ENCODE measurements around the gene PLCB4. TPM values are rescaled to one million over a fixed set of nuclear protein-coding genes. Genes with fewer than 3 reads are reported as not detected.

Gene PLCB4
- total RNA-seq, 1 experiment from 2014 or later, result 12.6 TPM

- no peak for TF ChIP-seq KAT7 (CRISPR knock-in tag; IDR thresholded peaks at IDR 0.05; ENCODE audit: borderline replicate concordance)
Measured at GRCh38 chr20:9408422-9409300, 339.8 kb downstream of the PLCB4 start (continued).

GRCh38 chr20:9409352-9409751 is 340.5 kb downstream of the PLCB4 start:
- ChIA-PET POLR2A (no interaction called here), CTCF (interaction anchor here (1.8 to 5.1 kb wide), 5 partner anchors 16 to 208 kb away, joined by 9 to 102 read pairs (median 19); no protein-coding TSS in a partner anchor)
- no peak overlapping the region for H3K27ac Mint-ChIP-seq
- no peaks in the 10 kb centered on the region for H3K9me3 Mint-ChIP-seq
- H3K4me3 Mint-ChIP-seq, result no peak overlapping the region
- H3K27me3 Mint-ChIP-seq (ENCODE audit: low read depth), result no peaks in the 10 kb centered on the region
- H3K36me3 Mint-ChIP-seq, result peaks cover 9% of the 10 kb centered on the region; the same call in 1 of the 2 replicates
- no peaks in the 10 kb centered on the region for H3K4me1 Mint-ChIP-seq
- TF ChIP-seq ZNF263 (CRISPR knock-in tag; IDR thresholded peaks at IDR 0.05; ENCODE audit: low read depth), result no peak
- TF ChIP-seq, protein P1, sequence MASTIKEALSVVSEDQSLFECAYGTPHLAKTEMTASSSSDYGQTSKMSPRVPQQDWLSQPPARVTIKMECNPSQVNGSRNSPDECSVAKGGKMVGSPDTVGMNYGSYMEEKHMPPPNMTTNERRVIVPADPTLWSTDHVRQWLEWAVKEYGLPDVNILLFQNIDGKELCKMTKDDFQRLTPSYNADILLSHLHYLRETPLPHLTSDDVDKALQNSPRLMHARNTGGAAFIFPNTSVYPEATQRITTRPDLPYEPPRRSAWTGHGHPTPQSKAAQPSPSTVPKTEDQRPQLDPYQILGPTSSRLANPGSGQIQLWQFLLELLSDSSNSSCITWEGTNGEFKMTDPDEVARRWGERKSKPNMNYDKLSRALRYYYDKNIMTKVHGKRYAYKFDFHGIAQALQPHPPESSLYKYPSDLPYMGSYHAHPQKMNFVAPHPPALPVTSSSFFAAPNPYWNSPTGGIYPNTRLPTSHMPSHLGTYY (CRISPR knock-in tag; IDR thresholded peaks at IDR 0.05), result no peak
- no peak for DNase-seq (ENCODE audit: low spot score)
- ATAC-seq, result no peak

- Mint-ChIP-seq H3K36me3 (peaks cover 9% of the 10 kb centered on the region; the same call in 1 of the 2 replicates), H3K4me3 (no peak overlapping the region), H3K9me3 (no peaks in the 10 kb centered on the region), H3K4me1 (no peaks in the 10 kb centered on the region), H3K27me3 (ENCODE audit: low read depth) (no peaks in the 10 kb centered on the region), H3K27ac (no peak overlapping the region)
- TF ChIP-seq ATF3 (CRISPR knock-in tag; conservative IDR thresholded peaks at IDR 0.05) (no peak), FOXJ3 (CRISPR knock-in tag; IDR thresholded peaks at IDR 0.05; ENCODE audit: borderline replicate concordance) (no peak), RORB (CRISPR knock-in tag; IDR thresholded peaks at IDR 0.05) (no peak), NFE2L1 (CRISPR knock-in tag; IDR thresholded peaks at IDR 0.05) (no peak), ZNF219 (CRISPR knock-in tag; IDR thresholded peaks at IDR 0.05; ENCODE audit: borderline replicate concordance) (no peak), HMGA2 (CRISPR knock-in tag; IDR thresholded peaks at IDR 0.05) (no peak), JUN (CRISPR knock-in tag; IDR thresholded peaks at IDR 0.05) (no peak), ZNF121 (CRISPR knock-in tag; IDR thresholded peaks at IDR 0.05) (no peak), ZNF671 (CRISPR knock-in tag; IDR thresholded peaks at IDR 0.05) (no peak)
- TF ChIP-seq, protein P2, sequence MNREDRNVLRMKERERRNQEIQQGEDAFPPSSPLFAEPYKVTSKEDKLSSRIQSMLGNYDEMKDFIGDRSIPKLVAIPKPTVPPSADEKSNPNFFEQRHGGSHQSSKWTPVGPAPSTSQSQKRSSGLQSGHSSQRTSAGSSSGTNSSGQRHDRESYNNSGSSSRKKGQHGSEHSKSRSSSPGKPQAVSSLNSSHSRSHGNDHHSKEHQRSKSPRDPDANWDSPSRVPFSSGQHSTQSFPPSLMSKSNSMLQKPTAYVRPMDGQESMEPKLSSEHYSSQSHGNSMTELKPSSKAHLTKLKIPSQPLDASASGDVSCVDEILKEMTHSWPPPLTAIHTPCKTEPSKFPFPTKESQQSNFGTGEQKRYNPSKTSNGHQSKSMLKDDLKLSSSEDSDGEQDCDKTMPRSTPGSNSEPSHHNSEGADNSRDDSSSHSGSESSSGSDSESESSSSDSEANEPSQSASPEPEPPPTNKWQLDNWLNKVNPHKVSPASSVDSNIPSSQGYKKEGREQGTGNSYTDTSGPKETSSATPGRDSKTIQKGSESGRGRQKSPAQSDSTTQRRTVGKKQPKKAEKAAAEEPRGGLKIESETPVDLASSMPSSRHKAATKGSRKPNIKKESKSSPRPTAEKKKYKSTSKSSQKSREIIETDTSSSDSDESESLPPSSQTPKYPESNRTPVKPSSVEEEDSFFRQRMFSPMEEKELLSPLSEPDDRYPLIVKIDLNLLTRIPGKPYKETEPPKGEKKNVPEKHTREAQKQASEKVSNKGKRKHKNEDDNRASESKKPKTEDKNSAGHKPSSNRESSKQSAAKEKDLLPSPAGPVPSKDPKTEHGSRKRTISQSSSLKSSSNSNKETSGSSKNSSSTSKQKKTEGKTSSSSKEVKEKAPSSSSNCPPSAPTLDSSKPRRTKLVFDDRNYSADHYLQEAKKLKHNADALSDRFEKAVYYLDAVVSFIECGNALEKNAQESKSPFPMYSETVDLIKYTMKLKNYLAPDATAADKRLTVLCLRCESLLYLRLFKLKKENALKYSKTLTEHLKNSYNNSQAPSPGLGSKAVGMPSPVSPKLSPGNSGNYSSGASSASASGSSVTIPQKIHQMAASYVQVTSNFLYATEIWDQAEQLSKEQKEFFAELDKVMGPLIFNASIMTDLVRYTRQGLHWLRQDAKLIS (CRISPR knock-in tag; IDR thresholded peaks at IDR 0.05; ENCODE audit: borderline replicate concordance), result no peak
- TF ChIP-seq, protein P3, sequence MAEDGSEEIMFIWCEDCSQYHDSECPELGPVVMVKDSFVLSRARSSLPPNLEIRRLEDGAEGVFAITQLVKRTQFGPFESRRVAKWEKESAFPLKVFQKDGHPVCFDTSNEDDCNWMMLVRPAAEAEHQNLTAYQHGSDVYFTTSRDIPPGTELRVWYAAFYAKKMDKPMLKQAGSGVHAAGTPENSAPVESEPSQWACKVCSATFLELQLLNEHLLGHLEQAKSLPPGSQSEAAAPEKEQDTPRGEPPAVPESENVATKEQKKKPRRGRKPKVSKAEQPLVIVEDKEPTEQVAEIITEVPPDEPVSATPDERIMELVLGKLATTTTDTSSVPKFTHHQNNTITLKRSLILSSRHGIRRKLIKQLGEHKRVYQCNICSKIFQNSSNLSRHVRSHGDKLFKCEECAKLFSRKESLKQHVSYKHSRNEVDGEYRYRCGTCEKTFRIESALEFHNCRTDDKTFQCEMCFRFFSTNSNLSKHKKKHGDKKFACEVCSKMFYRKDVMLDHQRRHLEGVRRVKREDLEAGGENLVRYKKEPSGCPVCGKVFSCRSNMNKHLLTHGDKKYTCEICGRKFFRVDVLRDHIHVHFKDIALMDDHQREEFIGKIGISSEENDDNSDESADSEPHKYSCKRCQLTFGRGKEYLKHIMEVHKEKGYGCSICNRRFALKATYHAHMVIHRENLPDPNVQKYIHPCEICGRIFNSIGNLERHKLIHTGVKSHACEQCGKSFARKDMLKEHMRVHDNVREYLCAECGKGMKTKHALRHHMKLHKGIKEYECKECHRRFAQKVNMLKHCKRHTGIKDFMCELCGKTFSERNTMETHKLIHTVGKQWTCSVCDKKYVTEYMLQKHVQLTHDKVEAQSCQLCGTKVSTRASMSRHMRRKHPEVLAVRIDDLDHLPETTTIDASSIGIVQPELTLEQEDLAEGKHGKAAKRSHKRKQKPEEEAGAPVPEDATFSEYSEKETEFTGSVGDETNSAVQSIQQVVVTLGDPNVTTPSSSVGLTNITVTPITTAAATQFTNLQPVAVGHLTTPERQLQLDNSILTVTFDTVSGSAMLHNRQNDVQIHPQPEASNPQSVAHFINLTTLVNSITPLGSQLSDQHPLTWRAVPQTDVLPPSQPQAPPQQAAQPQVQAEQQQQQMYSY (CRISPR knock-in tag; IDR thresholded peaks at IDR 0.05), result no peak
- no peak; the same call in 1 of the 2 replicates for ATAC-seq
- ChIA-PET CTCF (interaction anchor here (3.1 to 5.1 kb wide), 2 partner anchors 201 to 207 kb away, joined by 31 to 102 read pairs; no protein-coding TSS in a partner anchor), POLR2A (no interaction called here)
- no peak for DNase-seq (ENCODE audit: low spot score)
Measured at GRCh38 chr20:9409981-9410380, 341.1 kb downstream of the PLCB4 start.

All from WTC11 (cell line).